Esophagus muscularis mucosa (tissue), 4 donors: ENCODE data around the gene ALDH16A1.

Experiments used
- CTCF ChIP-seq, 3 experiments: fragments of 200-600 bp in 2 of 3; fragments of 450-650 bp in 1 of 3; sonication (generic) in 2 of 3; IDR thresholded peaks; one replicate each; pipeline ENCODE4 v1.5.1; 2017 to 2019; ENCODE audit warnings: antibody characterized with exemption in 3 of 3, mild to moderate bottlenecking in 2 of 3, moderate library complexity in 1 of 3
- EP300 ChIP-seq: sonication (generic); formaldehyde crosslinking; IDR thresholded peaks from one replicate; pipeline ENCODE4 v1.6.1; 2017; ENCODE audit warnings: antibody characterized with exemption
- POLR2A ChIP-seq: fragments of 450-650 bp; IDR thresholded peaks from one replicate; pipeline ENCODE4 v1.6.1; 2017; ENCODE audit warnings: antibody characterized with exemption, moderate library complexity, mild to moderate bottlenecking, low read depth
- POLR2AphosphoS5 ChIP-seq, 2 donors: sonication (generic); formaldehyde crosslinking; IDR thresholded peaks; one replicate each; pipeline ENCODE4 v1.6.1; 2017; ENCODE audit warnings: antibody characterized with exemption in 2 of 2

- no peak for TF ChIP-seq EP300
- no peak for TF ChIP-seq CTCF (IDR thresholded peaks at IDR 0.05)
- peak; percentile 76 for TF ChIP-seq POLR2A
- peak; percentile 92 to 97 for TF ChIP-seq POLR2AphosphoS5 (IDR thresholded peaks at IDR 0.05)
Measured at GRCh38 chr19:49453013-49453756, at the start of gene ALDH16A1.
